ENCODE data around the gene DIPK1A.
A peak's percentile ranks its signal among the peaks of the same experiment; 100 is the strongest.

The DIPK1A gene

DNA sequence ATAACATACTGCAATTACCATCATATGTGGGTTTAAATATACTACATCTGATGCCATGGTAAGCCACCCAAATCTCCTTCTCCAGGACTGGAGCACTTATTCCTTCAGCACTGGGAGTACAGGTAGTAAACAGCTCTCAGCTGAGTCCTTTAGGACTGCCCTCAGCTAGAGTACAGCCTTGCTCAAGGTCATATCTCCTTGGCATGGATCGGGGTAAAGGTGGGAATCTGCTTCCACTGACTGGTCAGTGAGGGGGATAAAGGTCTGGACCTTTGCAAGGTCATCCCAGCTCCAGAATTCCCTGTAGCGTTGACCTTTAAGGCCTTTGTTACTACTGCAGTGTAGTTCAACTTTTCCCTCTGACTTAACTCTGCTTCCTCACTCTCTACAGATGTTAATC is 90.7 kb downstream of the DIPK1A start:
- DNase-seq = no peak

DNA sequence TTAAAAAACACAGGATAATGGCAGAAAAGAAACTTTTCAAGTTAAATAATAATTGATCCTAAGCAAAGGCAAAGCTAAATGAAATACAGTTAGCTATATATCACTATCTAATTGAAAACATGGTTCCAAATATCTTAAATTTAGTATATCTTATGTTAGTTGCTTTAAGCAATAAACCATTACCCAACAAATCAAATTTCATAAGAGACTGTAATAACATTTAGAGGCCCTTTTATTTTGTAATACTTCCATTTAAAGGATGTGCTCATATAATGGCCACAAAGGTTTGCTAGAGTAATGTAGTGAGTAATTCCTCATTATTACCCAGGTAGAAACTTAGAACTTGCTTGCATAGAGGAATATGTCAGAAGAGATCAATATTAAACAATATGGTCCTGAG is 97.1 kb downstream of the DIPK1A start:
- DNase-seq = no peak

DNA sequence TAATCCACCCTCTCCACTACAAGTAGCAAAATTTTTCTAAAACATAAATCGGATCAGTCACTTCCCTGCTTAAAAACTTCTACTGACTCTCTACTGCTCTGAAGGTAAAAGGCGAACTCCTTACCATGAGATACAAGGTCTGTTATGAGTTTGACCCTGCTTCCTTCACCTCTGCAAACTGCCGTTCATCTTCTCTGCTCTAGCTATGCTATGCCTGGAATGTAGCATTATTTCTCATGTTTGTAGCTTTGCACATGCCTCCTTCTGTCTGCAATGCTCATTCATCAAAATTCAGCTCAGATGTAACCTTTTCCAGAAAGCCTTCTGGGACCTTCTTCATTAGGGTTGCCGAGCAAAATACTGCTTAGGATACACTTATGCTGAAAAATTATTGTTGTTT is 98.7 kb downstream of the DIPK1A start:
- no peak for DNase-seq

DNA sequence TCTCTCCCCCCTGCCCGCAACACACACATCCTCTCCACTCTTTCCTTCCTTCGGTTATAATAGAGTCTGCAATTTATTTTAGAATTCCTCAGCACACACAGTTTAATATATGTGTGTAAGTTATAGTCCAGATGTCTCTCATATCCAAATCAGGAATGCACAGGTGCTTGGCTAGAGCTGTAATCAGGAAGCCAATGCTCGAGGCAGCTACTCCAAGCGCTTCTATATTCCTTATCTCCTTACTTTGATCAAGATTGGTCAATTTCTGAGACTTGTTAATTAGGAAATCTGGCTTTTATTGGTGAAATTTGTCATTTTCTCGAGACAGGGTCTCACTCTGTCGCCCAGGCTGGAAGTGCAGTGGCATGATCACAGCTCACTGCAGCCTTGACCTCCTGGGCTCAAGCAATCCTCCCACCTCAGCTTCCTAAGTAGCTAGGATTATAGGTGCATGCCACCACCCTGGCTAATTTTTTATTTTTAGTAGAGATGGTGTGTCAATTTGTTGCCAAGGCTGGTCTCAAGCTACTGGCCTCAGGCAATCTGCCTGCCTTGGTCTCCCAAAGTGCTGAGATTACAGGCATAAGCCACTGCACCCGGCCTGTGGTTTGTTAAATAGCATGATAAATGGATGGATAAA is 101.7 kb downstream of the DIPK1A start:
- no peak for DNase-seq

DNA sequence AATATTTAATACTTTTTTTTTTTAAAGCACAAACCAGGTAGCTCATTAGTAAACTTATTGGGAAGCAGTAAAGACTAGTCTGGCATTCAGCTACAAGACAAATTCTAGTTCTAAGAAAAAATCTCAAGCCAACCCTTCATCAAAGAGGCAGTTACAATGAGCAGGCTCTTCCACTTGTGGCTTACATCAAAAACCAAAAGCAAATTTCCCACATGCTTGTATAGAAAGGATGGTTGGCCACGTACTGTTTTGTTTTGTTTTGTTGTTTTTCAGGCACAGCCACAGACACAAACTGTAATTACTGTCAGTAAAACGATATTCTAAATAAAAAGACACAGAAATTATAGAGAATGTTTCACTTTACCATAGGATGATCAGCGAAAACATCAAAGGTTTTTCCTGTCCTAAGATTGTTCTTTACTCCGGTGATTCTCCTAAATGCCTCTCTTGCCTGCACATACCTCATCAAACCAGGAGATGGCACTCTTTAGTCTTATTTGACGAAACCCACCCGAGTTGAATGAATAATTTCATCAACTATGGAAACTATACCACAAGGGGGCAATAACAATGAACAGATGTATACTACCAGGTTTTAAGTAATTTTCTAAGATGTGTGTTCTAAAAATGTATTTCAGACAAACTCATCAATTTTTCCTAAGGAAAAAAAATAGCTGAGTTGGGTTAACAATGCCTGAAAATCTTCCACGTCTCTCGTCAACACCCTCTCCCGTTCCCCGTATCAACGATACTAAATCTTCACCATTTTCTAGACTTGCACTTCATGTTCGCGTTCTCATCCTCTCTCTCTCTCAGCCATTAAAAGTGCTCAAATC is 102.5 kb downstream of the DIPK1A start:
- peak; percentile 85 for DNase-seq

DNA sequence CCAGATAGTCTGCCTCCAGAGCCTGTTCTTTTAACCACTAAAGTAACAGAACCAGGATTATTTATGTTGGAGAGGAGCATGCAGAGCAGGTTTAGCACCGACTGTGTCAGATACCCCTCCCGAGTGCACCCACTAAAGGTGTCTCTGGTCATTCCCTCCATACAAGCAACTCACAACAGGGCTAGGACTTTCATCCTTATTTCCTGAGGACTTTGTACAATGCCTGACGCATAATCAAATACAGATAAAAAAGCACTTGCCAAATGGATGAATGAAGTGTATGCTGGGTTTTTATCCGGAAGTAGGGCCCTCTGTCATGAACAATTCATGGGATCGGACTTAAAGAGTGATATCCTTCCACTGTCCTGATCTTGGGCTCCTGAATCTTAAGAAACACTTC is 103.4 kb downstream of the DIPK1A start:
- no peak for DNase-seq

DNA sequence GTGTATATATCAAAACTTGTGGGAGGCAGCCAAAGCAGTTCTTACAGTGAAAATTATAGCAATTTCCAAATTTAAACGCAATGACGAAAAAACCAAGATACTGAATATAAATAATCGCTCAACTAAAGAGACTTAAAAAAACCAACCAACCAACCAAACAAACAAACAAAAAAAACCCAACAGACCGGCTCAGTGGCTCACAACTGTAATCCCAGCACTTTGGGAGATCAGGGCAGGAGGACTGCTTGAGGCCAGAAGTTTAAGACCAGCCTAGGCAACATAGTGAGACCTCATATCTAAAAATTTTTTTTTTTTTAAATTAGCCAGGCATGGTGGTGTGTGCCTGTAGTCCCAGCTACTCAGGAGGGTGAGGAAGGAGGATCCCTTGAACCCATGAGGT is 106.0 kb downstream of the DIPK1A start:
- DNase-seq = no peak

DNA sequence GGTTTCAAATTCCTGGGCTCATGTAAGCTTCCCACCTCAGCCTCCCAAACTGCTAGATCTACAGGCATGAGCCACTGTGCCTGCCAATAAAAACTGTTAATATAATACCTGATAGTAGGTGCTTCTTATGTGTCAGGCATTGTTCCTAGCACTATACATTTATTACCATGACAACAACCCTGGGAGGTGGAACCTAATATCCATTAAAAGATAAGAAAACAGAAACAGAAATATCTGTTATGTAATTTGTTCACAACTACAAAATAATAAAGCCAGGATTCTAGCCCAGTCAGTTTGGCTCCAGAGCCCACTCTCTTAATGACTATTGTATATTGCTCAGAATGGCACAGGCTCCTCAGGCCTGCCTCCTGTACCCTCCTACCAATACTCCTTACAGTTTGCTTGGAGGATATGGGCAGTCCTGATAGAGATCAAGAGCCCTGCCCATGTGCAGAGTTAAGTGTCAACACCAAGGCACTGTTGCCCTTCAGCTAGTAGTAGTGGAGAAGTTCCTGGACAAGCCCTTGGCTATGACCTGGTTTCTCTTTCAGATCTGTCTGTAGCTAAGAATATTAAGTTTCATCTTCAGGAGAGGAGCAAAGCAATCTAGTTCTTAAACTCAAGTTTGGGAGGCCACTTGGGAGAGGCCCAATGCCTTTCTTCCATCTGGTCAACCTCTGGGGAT is 107.0 kb downstream of the DIPK1A start:
- no peak for DNase-seq

DNA sequence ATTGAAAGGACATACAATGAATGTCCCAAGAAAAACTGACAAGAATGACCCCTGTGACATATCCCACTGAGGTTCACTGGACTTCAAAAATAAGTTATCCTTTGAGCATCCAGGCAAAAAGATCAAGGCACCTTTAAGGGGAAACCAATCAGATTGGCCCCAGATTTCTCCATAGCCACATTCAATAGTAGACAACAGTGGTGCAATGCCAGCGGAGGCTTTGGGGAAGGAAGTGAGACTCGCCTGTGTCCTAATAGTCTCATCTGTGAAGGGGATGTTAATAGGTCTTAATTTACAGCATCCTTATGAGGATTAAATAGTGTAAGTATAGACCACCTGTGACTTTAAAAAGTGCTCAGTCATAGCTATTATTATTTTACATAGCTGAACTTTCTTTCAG is 108.0 kb downstream of the DIPK1A start:
- DNase-seq = no peak

DNA sequence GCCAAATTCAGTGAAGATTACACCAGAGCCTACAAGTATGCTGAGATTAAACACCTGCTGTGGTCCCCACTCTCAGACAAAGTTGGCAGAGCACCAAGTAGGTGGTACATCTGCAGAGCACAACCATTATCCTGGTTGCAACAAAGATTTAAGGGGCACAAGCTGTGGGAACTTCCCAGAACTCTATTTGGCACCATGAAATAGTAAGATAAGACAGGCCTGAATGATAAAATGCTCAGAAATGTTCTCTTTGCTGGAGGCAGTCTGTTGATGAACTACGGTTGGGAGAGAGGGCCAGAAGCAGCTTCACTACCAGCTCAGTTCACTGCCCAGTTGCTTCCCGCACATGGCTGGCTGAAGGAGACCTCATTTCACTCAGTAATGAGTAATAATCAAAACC is 109.5 kb downstream of the DIPK1A start:
- DNase-seq = peak; percentile 43

DNA sequence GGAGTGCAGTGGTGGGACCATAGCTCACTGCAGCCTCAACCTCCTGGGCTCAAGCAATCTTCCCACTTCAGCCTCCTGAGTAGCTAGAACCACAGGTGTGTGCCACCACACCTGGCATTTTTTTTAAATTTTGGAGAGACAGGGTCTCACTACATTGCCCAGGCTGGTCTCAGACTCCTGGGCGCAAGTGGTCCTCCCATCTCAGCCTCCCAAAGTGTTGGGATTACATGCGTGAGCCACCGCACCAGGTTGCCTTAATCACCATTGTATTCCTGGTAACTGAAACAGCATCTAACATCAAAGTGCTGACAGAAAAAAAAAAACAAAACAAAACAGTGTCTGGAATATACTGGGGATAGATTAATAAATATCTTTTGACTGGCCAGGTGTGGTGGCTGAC is 111.2 kb downstream of the DIPK1A start:
- DNase-seq = no peak

DNA sequence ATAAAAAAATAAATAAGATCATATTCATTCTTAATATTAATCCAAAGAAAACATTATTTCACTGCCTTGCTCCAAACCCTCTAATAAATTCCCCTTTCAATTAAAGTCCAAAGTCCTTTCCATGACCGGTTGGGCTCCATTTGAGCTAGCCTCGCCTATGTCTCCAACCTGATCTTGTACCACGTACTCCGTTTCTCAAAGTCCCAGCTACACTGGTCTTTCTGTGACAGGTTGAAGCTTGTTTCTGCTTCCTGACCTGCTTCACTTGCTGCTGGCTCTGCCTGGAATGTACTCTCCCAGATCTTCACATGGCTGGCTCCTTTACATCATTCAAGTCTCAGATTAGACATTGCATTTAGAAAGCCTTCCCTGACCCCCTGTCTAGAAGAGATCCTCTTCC is 113.1 kb downstream of the DIPK1A start:
- DNase-seq = no peak

DNA sequence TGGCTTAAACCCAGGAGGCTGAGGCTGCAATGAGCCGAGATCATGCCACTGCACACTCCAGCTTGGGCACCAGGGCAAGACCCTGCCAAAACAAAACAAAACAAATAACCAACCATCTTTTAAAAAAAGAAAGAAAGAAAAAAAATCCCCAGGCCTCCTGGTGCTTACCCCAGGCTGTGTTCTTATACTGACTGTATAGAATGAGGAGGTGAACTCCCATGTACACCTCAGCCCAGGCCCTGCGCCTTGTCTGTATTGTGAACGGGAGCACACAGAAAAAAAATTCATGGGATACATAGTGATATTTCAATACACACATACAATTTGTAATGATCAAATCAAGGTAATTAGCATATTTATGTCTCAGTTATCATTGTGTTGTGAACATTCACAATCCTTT is 115.4 kb downstream of the DIPK1A start:
- DNase-seq = no peak

DNA sequence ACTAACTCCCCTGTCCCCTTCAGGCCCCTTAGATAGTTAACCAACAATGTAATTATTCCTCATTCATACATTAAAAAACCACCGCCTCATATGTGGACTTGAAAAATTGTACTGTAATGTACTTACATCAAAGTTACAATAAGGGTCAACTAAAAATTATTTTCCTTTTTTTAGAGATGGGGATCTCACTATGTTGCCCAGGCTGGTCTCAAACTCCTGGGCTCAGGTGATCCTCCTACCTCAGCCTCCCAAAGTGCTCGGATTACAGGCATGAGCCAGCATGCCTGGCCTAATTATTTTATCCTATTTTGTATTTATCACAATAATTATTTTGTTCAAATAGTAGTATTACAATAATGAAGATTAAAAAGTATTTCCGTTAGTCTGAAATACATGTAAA is 116.8 kb downstream of the DIPK1A start:
- no peak for DNase-seq

DNA sequence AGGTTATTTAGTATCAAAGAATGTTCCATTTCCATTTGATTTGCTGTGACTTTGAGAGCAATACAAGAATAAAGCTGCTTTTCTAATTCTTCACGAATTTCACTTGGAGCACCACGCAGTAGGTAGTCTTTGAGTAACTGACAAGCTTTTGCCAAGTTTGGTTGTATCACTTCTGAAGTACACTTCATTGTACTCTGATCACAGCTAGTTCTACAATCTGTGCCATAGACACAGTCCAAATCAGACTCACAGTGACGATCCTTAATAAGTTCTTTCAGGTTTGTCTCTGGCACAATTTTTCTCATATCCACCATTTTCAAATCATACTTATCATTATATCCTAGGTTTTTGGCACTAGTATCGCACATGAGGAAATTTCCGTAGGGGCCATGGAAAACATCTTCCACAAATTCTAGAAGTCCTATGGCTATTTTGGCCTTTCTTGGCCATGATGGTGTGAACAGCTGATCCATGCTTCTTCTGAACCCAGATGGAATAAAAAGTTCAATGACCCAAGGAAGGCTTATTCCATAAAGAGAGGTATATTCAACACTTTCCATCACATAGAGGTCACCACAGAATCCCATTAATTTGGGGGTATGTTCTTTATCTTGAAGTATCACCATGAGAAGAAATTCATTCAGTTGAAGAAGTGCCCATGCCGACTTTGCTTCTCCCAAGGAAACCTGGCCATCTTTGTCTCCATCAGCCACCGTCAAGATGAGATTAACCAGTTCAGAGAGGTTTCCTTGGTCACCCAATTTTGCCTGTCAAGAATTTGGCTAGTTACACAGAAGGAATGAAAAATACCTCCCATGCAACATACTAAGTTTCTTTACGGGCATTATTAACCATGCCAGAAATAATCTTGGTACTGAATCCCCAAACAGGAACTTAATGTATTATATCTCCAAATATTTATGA is 117.6 kb downstream of the DIPK1A start:
- DNase-seq = no peak

DNA sequence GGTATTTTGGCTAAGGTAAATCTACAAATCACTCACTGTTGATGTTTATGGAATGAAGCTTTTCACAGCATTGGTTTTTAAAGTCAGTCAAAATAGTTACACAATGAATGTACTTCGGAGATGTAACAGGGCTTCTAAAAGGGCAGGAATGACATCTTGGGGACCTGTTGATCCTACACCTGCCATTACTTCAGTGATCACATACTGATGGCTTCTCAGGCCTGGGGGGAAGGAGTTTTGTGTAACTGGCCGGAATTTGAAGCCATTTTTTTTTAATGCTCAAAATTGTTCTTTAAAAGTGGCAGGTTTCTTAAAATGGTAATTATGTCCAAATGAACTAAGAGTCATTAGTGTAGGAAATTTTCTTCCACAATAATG is 118.2 kb downstream of the DIPK1A start:
- no peak for DNase-seq

DNA sequence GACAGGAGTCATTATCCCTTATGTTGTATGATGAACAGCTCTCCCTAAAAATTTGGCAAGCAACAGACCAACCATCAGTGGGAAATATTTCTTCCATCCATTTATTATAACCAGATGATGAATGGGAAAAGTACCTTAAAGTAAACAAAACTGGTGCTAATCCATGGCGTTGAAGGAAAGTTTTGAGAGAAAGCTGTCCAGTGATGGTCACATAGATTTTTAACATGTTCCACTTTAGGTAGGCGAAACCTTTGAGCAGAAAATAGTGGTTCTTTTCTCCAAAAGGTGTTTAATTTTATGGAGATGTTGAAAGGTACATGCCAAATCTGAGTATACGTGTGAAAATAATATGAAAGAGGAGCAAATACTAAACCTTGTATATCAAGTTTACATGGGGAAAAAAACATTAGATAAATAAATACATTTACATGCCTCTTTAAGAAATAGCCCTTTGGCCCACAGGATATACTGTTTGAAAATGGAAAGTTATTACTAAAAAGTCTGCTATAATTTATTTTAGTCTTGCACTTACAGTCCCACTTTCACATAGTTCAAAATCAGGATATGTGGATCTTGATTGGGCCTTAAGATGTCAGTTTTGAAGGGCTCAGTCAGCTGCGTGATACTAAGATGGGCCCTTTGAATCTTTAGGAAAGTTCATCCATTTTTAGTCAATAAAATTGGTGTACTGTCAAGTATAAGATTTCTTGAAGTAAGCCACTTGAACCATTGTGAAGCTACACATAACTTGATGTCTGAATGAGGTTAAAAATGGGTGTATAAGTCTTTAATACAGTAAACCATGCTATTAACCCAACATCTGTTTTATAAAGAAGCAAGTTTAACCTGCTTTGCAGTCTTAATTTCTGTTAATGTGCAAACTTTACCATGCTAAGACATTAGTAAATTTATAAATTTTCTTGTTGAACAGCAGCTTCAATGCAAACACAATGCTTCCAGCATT is 118.9 kb downstream of the DIPK1A start:
- no peak for DNase-seq

DNA sequence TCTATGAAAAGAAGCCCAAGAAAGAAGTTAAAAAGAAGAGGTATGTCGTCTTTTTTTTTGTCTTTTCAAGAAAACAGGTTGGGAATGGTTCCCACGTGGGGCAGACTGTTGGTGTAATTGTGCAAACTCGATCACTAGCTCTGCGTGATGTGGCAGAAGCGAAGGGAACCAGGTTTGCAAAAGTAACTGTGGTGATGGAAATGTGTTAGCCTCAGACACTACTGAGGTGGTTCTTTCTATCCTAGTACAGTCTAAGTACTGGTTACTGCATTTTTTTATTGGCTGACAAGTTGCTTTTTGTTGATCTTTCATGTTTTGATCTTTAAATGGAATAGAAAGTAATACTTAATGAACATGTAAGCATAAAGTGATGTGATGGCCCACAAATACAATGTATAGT is 120.7 kb downstream of the DIPK1A start:
- no peak for DNase-seq

DNA sequence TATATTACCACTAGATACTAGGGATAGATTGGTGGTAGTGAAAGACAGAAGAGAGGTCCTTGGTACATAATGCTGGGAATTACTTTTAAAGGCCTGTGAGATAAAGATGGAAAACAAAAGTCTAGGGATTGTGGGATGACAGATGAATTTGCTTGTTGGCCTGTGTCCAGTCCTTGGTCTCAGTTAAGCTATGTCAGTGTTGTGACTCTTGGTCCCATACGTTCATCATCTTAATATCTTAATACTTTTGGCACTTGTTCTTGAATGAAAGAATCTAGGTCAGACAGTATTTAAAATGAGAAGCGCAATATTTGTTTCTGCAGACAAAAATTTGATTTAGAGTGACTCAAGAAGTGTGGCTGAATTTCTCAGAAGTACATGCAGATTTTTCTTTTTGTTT is 121.8 kb downstream of the DIPK1A start:
- no peak for DNase-seq

DNA sequence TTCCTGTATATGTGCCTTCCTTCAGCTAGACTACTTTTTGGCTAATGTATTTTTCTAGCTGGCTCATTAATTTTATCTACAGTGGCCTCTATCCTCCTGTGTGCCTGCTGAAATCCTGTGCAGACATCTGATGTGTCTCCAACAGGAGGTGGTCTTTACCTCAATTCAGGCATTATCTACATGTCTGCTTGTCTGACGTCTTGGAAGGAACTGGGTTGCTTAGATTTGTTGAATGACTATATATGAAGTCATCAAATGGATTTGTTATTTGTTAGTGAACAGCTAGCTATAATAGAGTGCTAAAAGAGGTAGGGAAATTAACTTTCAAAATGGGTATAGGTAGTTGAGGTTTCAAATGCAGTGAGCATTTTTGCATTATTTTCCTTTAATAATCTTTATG is 122.7 kb downstream of the DIPK1A start:
- DNase-seq = no peak

DNA sequence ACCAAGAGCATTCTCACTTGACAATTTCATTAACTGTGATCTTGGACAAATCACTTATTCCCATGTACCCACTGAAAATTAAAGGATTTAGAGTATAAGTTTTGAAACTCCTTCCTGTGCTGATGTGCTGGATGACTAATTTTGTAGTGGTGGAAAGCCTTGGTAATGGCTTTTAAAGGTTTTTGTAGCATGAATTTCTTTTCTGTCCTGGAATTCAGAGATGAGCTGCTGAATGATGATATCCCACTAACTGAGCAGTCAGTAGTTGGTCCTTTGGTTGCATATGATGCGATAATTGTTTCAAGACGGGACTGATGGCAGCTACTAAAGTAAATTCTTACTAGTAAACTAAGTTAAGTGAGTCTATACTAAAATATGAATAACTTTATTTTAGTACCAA is 124.2 kb downstream of the DIPK1A start:
- no peak for DNase-seq

DNA sequence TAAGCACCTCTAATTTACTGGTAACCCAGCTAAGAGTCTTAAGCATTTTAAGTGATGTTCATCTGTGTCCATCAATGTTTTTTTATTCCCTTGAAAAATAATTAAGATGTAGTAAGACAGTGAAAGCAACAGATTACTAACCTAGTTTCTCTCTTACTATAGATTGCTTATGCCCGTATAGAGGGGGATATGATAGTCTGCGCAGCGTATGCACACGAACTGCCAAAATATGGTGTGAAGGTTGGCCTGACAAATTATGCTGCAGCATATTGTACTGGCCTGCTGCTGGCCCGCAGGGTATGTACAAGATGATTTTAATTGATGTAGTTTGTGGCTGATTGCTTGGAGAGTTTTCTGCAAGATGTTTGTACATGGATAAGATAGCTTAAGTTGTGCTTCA is 126.6 kb downstream of the DIPK1A start:
- no peak for DNase-seq

Data from COR-L47 (cell line).